Body of pancreas (tissue), 4 donors: ENCODE data around the gene MLXIPL. TPM values are rescaled to one million over a fixed set of nuclear protein-coding genes. Genes with fewer than 3 reads are reported as not detected.

ENCODE experiments used
- ATAC-seq: fragments of 150-250 bp; one replicate; pipeline ENCODE4 v1.9.1; 2016
- DNase-seq, 4 donors: peaks; one replicate each; pipeline ENCODE4 v3.0.0-alpha.2; 2019
- H3K27ac ChIP-seq, 4 donors: fragments of 200-600 bp; sonication (generic); 1 replicate in 3 of 4; 2 replicates in 1 of 4; pipeline versions ENCODE4 v1.5.1 to v1.6.1; 2016 to 2019; ENCODE audit warnings: mild to moderate bottlenecking in 1 of 4, mixed read lengths in 1 of 4, moderate library complexity in 1 of 4
- H3K27me3 ChIP-seq, 2 donors: fragments of 200-600 bp; sonication (generic); one replicate each; pipeline ENCODE4 v1.6.0; 2016; ENCODE audit warnings: mild to moderate bottlenecking in 1 of 2
- H3K36me3 ChIP-seq, 2 donors: fragments of 200-600 bp; sonication (generic); replicated peaks in 1 of 2; 2 replicates each; pipeline ENCODE4 v1.5.1; 2016; ENCODE audit warnings: low read depth in 2 of 2; ENCODE audit not compliant: insufficient read depth in 1 of 2
- H3K4me1 ChIP-seq: fragments of 200-600 bp; sonication (generic); one replicate; pipeline ENCODE4 v1.6.0; 2016
- H3K4me3 ChIP-seq, 2 donors: fragments of 200-600 bp; sonication (generic); 1 replicate in 1 of 2; 2 replicates in 1 of 2; pipeline ENCODE4 v1.5.1; 2016 to 2019
- H3K9me3 ChIP-seq, 3 donors: fragments of 200-600 bp; sonication (generic); 1 replicate in 2 of 3; 2 replicates in 1 of 3; pipeline ENCODE4 v1.5.1; 2016
- CTCF ChIP-seq, 7 experiments: fragments of 450-650 bp in 4 of 7; fragments of 200-600 bp in 3 of 7; sonication (generic) in 3 of 7; IDR thresholded peaks; one replicate each; pipeline ENCODE4 v1.5.1; 2016 to 2019; ENCODE audit warnings: antibody characterized with exemption in 7 of 7
- POLR2A ChIP-seq, 3 donors: fragments of 450-650 bp; IDR thresholded peaks; one replicate each; pipeline ENCODE4 v1.6.1; 2016; ENCODE audit warnings: antibody characterized with exemption in 3 of 3, mild to moderate bottlenecking in 2 of 3
- WGBS, 2 donors: methylation state at CpG; one replicate each; pipeline ENCODE4 v1.1.5; 2017; 5-methylcytosine and 5-hydroxymethylcytosine counted together
- intact Hi-C: fragments of 100-400 bp; cut with DNase I; formaldehyde crosslinking; loops from one replicate; pipeline ENCODE4 v1.15.1; 2023
- total RNA-seq, 2 donors: library from RNA; depleted of rRNA; stranded (reverse); fragments of >200 nt; gene quantifications; one replicate each; pipeline ENCODE4 v1.1.0, GENCODE V29; 2016

MLXIPL gene
- total RNA-seq, 2 donors from 2014 or later, result 13.5 to 33.0 TPM

- Histone ChIP-seq H3K27ac (no peak overlapping the region), H3K9me3 (no peaks in the 10 kb centered on the region), H3K4me1 (no peaks in the 10 kb centered on the region), H3K36me3 (peaks cover 3 to 15% of the 10 kb centered on the region in 2 donors), H3K27me3 (no peaks in the 10 kb centered on the region), H3K4me3 (no peak overlapping the region)
- intact Hi-C loops, result no loop called here
- ATAC-seq, result no peak
- WGBS, 2 donors, result 88 to 100% methylated on average over 2 of the region's 2 CpGs
- TF ChIP-seq CTCF (IDR thresholded peaks at IDR 0.05) (no peak), POLR2A (IDR thresholded peaks at IDR 0.05) (no peak)
- DNase-seq, result no peak
These were observed 79.6 kb downstream of the MLXIPL start for GRCh38 chr7:73544678-73545077.

Other genes with a start within 250 kb of the MLXIPL start
- gene FZD9, start 190.7 kb downstream of the MLXIPL start, total RNA-seq, result 1 to 10 TPM in 1 of 2 donors, under 1 TPM in 1; 0.26 to 3.0 TPM
- gene BAZ1B, start 102.2 kb downstream of the MLXIPL start, total RNA-seq, result 10 to 100 TPM; 28.3 to 32.3 TPM
- gene BCL7B, start 66.8 kb downstream of the MLXIPL start, total RNA-seq, result 10 to 100 TPM; 44.4 to 90.0 TPM
- 10 to 100 TPM; 25.9 to 30.7 TPM for gene TBL2, start 45.9 kb downstream of the MLXIPL start, total RNA-seq
- gene VPS37D, start 43.3 kb upstream of the MLXIPL start, total RNA-seq, result 1 to 10 TPM; 1.3 to 6.0 TPM
- gene DNAJC30, start 58.9 kb upstream of the MLXIPL start, total RNA-seq, result 1 to 10 TPM; 3.6 to 5.6 TPM
- gene BUD23, start 59.1 kb upstream of the MLXIPL start, total RNA-seq, result 10 to 100 TPM; 34.3 to 43.3 TPM
- gene STX1A, start 95.1 kb upstream of the MLXIPL start, total RNA-seq, result 10 to 100 TPM in 1 of 2 donors, 1 to 10 TPM in 1; 9.9 to 12.5 TPM
- gene ABHD11, start 114.3 kb upstream of the MLXIPL start, total RNA-seq, result 10 to 100 TPM; 21.5 to 22.7 TPM
- gene CLDN3, start 145.7 kb upstream of the MLXIPL start, total RNA-seq, result 100 to 1,000 TPM in 1 of 2 donors, 10 to 100 TPM in 1; 94.2 to 150 TPM
- 10 to 100 TPM; 65.6 to 76.8 TPM for gene CLDN4, start 206.5 kb upstream of the MLXIPL start, total RNA-seq
- 1 to 10 TPM; 2.1 to 3.3 TPM for gene METTL27, start 218.0 kb upstream of the MLXIPL start, total RNA-seq
- not detected for gene TMEM270, start 236.6 kb upstream of the MLXIPL start, total RNA-seq